Hematopoietic multipotent progenitor cell treated with erythropoietin and hydrocortisone succinate and interleukin-3 and kit ligand, for 15 days (in vitro differentiated cells): ENCODE results near the gene PPP1R14C.

Experiments
- DNase-seq: peaks from one replicate; pipeline ENCODE4 v3.0.0-alpha.2; 2015; ENCODE audit warnings: low spot score

Gene PPP1R14C

GRCh38 chr6:150249261-150249660 lies 106.4 kb downstream of the PPP1R14C start:
- DNase-seq, result no peak

- no peak for DNase-seq
These were observed 108.0 kb downstream of the PPP1R14C start for GRCh38 chr6:150250826-150251225.

DNA sequence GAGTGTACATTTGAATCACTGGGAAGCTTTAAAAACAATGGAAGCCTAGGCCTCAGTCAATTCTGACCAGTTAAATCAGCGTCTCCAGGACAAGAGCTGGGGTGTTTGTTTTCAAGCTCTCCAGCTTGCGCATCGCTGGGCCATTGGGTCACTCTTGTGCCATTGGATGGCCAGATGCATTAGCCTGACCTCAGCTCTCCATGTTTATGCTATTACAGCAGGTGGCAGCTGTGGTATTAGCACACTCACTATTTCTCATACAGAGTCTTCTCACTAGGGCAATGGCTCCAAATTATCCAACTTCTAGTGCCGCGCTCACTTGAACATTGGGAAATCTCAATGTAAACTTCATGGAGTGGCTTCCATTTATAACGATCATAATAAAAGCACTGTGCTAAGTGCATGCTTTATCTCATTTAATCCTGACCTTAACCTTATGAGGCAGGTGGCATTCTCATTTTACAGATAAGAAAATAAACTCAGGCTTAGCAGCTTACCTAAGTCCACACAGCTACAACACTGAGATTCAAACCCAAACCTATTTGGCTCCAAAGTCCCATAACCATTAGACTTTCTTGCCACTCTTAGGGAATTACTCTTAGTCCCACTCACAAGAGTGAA lies 108.8 kb downstream of the PPP1R14C start:
- DNase-seq, result no peak

- no peak for DNase-seq
These were observed 110.0 kb downstream of the PPP1R14C start for GRCh38 chr6:150252714-150253444.

GRCh38 chr6:150253489-150253888 lies 110.6 kb downstream of the PPP1R14C start:
- DNase-seq, result no peak

GRCh38 chr6:150254770-150255169 lies 111.9 kb downstream of the PPP1R14C start:
- DNase-seq, result no peak

DNA sequence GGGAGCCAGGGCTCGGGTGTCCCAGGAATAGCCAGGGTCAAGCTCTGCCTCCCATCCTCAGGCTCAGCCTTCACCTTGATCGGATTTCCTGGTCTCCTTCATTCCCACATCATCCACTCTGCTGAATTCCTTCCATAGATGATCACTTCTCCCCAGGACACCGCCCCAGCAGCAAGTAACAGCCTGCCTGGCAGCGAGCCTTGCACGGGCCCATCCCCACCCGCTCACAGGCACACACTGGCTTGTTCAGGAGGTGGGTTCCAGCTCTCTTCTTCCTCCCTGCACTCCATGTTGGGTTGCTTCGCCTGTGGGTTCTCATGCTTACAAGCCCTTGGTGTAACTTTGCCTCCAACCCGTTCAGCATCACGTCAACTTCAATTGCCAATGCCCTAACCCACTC lies 113.0 kb downstream of the PPP1R14C start:
- no peak for DNase-seq

- DNase-seq, result no peak
These were observed 113.9 kb downstream of the PPP1R14C start for GRCh38 chr6:150256618-150257272.

- no peak for DNase-seq
These were observed 115.5 kb downstream of the PPP1R14C start for GRCh38 chr6:150258381-150258780.

GRCh38 chr6:150260931-150261330 lies 118.1 kb downstream of the PPP1R14C start:
- DNase-seq, result no peak

- DNase-seq, result no peak
These were observed 119.3 kb downstream of the PPP1R14C start for GRCh38 chr6:150261997-150262697.

DNA sequence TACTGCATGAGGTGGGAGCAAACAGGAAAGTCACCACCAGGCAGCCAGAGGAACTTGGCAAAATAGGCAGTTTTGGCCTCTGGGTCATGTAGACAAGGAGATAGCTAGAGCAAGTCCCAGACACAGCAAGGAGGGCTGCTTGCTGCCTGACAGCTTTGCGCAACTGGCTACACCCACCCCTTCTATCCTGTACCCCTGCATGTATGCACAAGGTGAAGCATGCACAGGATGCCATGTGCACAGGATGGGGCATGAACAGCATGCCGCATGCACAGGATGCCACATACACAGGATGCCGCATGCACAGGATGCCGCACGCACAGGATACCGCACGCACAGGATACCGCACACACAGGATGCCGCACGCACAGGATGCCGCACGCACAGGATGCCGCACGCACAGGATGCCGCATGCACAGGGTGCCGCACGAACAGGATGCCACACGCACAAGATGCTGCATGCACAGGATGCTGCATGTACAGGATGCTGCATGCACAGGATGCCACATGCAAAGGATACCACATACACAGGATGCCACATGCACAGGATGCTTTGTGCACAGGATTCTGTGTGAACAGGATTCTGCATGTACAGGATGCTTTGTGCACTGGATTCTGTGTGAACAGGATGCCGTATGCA lies 121.0 kb downstream of the PPP1R14C start:
- DNase-seq, result no peak

DNA sequence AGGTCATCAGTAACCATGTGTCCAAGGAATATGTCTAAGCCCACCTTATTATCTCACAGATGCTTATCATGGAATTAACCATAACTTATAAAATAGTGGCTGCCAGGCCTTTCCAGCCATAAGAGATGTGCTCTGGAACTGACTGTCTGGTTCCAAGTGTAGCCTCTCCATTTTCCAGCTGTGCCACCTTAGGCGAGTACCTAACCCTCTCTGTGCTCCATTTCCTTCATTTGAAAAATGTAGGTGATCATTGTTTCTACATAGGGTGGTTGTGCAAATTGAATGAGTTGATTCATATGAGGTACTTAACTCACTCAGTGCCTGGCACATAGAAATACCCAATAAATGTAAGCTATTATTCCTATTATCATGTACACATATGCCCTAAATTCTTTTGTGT lies 123.5 kb downstream of the PPP1R14C start:
- DNase-seq, result no peak

GRCh38 chr6:150266963-150267685 lies 124.3 kb downstream of the PPP1R14C start:
- DNase-seq, result no peak

- no peak for DNase-seq
These were observed 125.1 kb downstream of the PPP1R14C start for GRCh38 chr6:150267686-150268561.

DNA sequence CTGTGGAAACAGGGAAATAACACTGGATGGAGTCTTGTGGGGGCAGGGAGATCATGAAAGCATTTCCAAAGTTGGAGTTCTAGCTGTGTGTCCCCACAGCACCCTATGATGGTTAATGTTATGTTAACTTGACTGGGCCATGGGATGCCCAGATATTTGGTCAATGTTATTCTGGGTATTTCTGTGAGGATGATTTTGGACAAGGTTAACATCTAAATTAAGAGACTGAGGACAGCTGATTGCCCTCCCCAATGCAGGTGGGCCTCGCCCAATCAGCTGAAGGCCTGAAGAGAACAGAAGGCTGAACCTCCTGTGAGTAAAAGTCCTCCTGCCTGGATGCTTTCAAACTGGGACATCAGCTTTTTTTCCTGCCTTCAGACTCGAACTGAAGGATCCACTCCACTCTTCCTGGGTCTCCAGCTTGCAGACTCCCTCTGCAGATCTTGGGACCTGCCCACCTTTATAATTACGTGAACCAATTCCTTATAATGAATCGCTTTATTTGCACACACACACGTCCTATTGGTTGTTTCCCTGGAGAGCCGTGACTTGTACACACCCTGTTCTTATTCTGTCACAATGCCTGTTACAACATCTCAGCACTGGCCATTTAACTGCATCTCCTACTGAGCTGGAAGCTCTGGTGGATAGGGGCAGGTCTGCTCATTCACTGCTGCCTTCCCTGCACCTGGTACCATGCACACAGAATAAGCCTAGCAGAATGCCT lies 126.4 kb downstream of the PPP1R14C start:
- DNase-seq, result no peak

DNA sequence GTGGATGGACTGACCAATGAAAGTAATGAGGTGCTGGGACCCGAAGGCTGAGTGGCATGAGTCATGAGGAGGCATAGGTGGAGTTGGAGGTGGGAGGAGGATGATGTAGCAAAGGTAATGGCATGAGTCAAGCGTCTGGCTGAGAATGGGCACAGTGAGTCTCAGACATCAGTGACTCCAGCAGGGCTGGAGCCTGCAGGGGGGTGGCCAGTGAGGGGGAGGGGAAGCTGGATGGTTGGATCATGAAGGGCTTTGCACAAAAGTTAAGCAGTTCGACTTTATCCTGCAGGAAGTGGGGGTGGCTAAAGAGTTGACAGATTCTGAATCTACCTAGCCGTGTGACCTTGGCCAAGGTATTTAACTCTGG lies 127.0 kb downstream of the PPP1R14C start:
- DNase-seq, result no peak

DNA sequence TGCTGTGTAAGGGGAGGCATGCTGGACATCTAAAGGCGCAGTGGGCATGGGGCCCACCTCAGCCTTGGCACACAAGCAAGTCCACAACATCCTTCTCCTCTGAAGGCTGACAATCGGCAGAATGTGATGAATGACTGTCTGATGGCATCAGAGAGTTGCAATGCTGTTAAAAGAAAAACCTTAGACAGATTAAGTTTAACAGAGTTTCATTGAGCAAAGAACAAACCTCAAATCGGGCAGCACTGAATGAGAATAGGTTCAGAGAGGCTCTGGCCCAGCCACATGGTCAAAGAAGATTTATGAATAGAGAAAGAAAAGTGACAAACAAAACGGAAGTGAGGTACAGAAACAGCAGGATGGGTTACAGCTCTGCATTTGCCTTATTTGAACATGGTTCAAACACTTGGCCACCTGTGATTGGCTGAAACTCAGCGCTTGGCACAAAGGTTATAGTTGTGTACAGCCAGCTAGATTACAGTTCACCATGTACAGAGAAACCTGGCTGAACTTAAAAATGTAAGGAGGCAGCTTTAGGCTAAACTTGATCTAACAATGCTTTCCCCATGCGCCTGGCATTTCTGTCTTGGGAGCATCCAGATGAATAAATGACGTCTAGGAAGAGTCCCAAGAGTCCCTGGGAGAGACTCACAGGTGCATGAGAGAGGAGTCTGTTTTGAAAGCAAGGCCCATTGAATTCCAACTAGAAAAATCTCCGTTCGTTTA lies 127.6 kb downstream of the PPP1R14C start:
- DNase-seq, result no peak

DNA sequence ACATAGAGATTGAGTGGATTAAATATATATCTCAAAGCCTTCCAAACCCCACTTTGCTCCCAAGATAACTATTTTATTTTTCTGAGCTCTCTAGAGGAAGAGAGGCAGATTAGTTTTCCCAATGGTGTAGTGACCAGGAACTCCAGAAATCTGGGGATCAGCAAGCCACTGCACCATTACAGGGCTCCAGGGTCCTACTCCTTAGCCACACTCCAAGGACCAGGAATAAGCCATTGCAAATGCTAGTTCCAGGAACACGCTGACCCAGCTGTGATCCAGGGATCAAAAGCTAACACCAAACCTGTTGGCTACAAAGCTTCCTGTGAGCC lies 128.3 kb downstream of the PPP1R14C start:
- DNase-seq, result no peak
